SK-N-SH (cell line): ENCODE measurements around the gene CDC25B. TPM values are rescaled to one million over a fixed set of nuclear protein-coding genes. Genes with fewer than 3 reads are reported as not detected.

Experiments
- CTCF ChIA-PET: fragments of 300-600, 350-600 bp; formaldehyde crosslinking; extraction: SDS; loops from one replicate; lab custom pipeline; 2021; lab: Yijun Ruan, JAX
- POLR2A ChIA-PET: fragments of 350-600 bp; sonication (Branson Sonifier 250); formaldehyde crosslinking; extraction: SDS; loops from one replicate; lab custom pipeline; 2020; ENCODE audit warnings: antibody characterized with exemption, inconsistent platforms; lab: Yijun Ruan, JAX
- DNase-seq: peaks from one replicate; pipeline ENCODE4 v3.0.0; 2012
- H2AFZ ChIP-seq: fragments of 200-600 bp; sonication (generic); 2 replicates; pipeline ENCODE4 v1.8.1; 2016; ENCODE audit warnings: antibody characterized with exemption, mild to moderate bottlenecking, low read depth
- H3F3A ChIP-seq: fragments of 200-600 bp; sonication (generic); replicated peaks from 2 replicates; pipeline ENCODE3; 2016; ENCODE audit warnings: antibody characterized with exemption, mild to moderate bottlenecking; ENCODE audit not compliant: insufficient read depth
- H3K27ac ChIP-seq, 2 experiments: fragments of 200-500 bp in 1 of 2; fragments of 200-600 bp in 1 of 2; sonication (Bioruptor generic) in 1 of 2; sonication (generic), shearing (Covaris generic) in 1 of 2; 2 replicates each; pipeline versions ENCODE4 v1.5.1 to v1.6.1; 2014 to 2016; ENCODE audit warnings: low read depth in 2 of 2, inconsistent platforms in 1 of 2, low read length in 1 of 2, mild to moderate bottlenecking in 1 of 2, mixed read lengths in 1 of 2
- H3K27me3 ChIP-seq: fragments of 200-600 bp; sonication (generic), shearing (Covaris generic); 2 replicates; pipeline ENCODE4 v1.6.1; 2016; ENCODE audit warnings: mixed run types; ENCODE audit not compliant: insufficient read depth
- H3K36me3 ChIP-seq, 2 experiments: fragments of 200-500 bp in 1 of 2; fragments of 200-600 bp in 1 of 2; sonication (Bioruptor generic) in 1 of 2; sonication (generic) in 1 of 2; replicated peaks in 1 of 2; 2 replicates each; pipeline versions ENCODE3 to v1.5.1; 2014 to 2016; ENCODE audit warnings: low read length in 1 of 2, mild to moderate bottlenecking in 1 of 2; ENCODE audit not compliant: insufficient read depth in 2 of 2, control insufficient read depth in 1 of 2
- H3K4me1 ChIP-seq, 2 experiments: fragments of 200-500 bp in 1 of 2; fragments of 200-600 bp in 1 of 2; sonication (Bioruptor generic) in 1 of 2; sonication (generic), shearing (Covaris generic) in 1 of 2; 2 replicates each; pipeline versions ENCODE4 v1.5.1 to v1.6.1; 2014 to 2016; ENCODE audit warnings: low read depth in 1 of 2, low read length in 1 of 2, mixed run types in 1 of 2; ENCODE audit not compliant: insufficient read depth in 2 of 2, control insufficient read depth in 1 of 2
- H3K4me2 ChIP-seq: fragments of 200-600 bp; sonication (generic), shearing (Covaris generic); 2 replicates; pipeline ENCODE4 v1.6.1; 2017; ENCODE audit warnings: mixed run types
- H3K4me3 ChIP-seq, 2 experiments: fragments of 200-500 bp in 1 of 2; fragments of 200-600 bp in 1 of 2; sonication (Bioruptor generic) in 1 of 2; sonication (generic), shearing (Covaris generic) in 1 of 2; 2 replicates each; pipeline versions ENCODE4 v1.5.1 to v1.8.1; 2014 to 2016; ENCODE audit warnings: low read depth in 2 of 2, inconsistent platforms in 1 of 2, low read length in 1 of 2, mild to moderate bottlenecking in 1 of 2, mixed read lengths in 1 of 2, moderate library complexity in 1 of 2
- H3K79me2 ChIP-seq: fragments of 200-600 bp; sonication (generic); 2 replicates; pipeline ENCODE4 v1.8.1; 2017; ENCODE audit warnings: mild to moderate bottlenecking; ENCODE audit not compliant: insufficient read depth
- H3K9ac ChIP-seq: fragments of 200-600 bp; sonication (generic); 2 replicates; pipeline ENCODE4 v1.6.1; 2017; ENCODE audit warnings: mixed run types
- H3K9me2 ChIP-seq: fragments of 200-600 bp; sonication (generic); 2 replicates; pipeline ENCODE4 v1.6.1; 2017; ENCODE audit warnings: mixed run types
- H3K9me3 ChIP-seq: fragments of 200-600 bp; sonication (generic); 2 replicates; pipeline ENCODE4 v1.6.1; 2017; ENCODE audit warnings: mixed run types, mild to moderate bottlenecking, moderate library complexity
- H4K20me1 ChIP-seq: fragments of 200-600 bp; sonication (generic); 2 replicates; pipeline ENCODE4 v1.6.1; 2017; ENCODE audit warnings: mild to moderate bottlenecking, mixed run types; ENCODE audit not compliant: insufficient read depth
- EP300 ChIP-seq, 2 experiments: IDR thresholded peaks; 2 replicates each; pipeline versions ENCODE4 v1.4.0 to v1.6.1; 2012; ENCODE audit warnings: borderline replicate concordance in 1 of 2, low read depth in 1 of 2, low read length in 1 of 2
- MEF2A ChIP-seq: IDR thresholded peaks from 2 replicates; pipeline ENCODE4 v1.4.0; 2012; ENCODE audit warnings: low read depth, borderline replicate concordance
- RFX5 ChIP-seq: IDR thresholded peaks from 2 replicates; pipeline ENCODE4 v1.6.1; 2012; ENCODE audit warnings: mild to moderate bottlenecking, improper control_type of control experiment, low read length
- WGBS: methylation state at CpG from one replicate; pipeline ENCODE4 v1.1.6; 2017; ENCODE audit warnings: low lambda C conversion rate; 5-methylcytosine and 5-hydroxymethylcytosine counted together
- polyA plus RNA-seq, 3 experiments: library from polyadenylated mRNA; depleted of rRNA; stranded (reverse); fragments of >200 nt; gene quantifications; 2 replicates each; pipeline ENCODE4 v1.2.3, GENCODE V29; 2012
- TF ChIP-seq, protein P1 (sequence below): IDR thresholded peaks from 2 replicates; pipeline ENCODE4 v1.4.0; 2012; ENCODE audit warnings: low read depth
- TF ChIP-seq, protein P2 (sequence below): IDR thresholded peaks from 2 replicates; pipeline ENCODE4; 2012
- TF ChIP-seq, protein P3 (sequence below): IDR thresholded peaks from 2 replicates; pipeline ENCODE4 v1.6.1; 2012; ENCODE audit warnings: mild to moderate bottlenecking, low read depth, low read length, moderate library complexity

CDC25B gene
- polyA plus RNA-seq, 1 of the 3 experiments (the other 2 are of a cell fraction): 56.5 TPM

DNA sequence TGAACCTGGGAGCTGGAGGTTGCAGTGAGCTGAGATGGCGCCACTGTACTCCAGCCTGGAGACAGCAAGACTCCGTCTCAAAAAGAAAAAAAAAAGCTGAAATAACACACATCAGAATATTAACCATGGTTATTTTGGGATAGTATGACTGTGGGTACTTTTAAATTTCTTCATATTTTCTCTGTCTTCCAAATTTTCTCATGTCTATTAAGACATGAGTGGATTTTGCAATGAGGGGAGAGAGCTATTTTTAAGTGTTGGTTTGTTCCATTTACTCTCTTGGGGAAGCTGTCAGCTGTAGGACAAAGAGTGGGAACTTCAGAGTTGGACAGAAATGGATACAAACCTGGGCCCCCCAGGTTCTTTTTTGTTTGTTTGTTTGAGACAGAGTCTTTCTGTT, 38.8 kb upstream of the CDC25B start:
- H3K9me2 ChIP-seq: no peaks in the 10 kb centered on the region
- H3K27ac ChIP-seq: no peak overlapping the region
- no peak for DNase-seq
- 100% methylated on average over 2 of the region's 2 CpGs for WGBS
- no peak overlapping the region for H3K4me2 ChIP-seq
- TF ChIP-seq RFX5 (no peak), MEF2A (no peak)
- H3K27me3 ChIP-seq: no peaks in the 10 kb centered on the region
- no peaks in the 10 kb centered on the region for H3F3A ChIP-seq
- H3K9ac ChIP-seq: no peak overlapping the region
- POLR2A ChIA-PET: interaction anchor here (1.2 kb wide), 1 partner anchor 20 kb away, joined by 7 read pairs; no protein-coding TSS in a partner anchor
- CTCF ChIA-PET: interaction anchor here (0.6 to 13.1 kb wide), 8 partner anchors 6 to 194 kb away, joined by 3 to 151 read pairs (median 5); partner anchors contain the start of genes ADISSP and SPEF1
- H3K4me3 ChIP-seq: no peak overlapping the region
- no peaks in the 10 kb centered on the region for H3K9me3 ChIP-seq
- no peak overlapping the region for H2AFZ ChIP-seq
- peaks cover 10 to 13% of the 10 kb centered on the region in 2 experiments for H3K36me3 ChIP-seq
- no peaks in the 10 kb centered on the region; a peak in 1 of 4 replicates for H3K4me1 ChIP-seq
- no peaks in the 10 kb centered on the region for H4K20me1 ChIP-seq
- no peaks in the 10 kb centered on the region; the same call in 1 of the 2 replicates for H3K79me2 ChIP-seq

DNA sequence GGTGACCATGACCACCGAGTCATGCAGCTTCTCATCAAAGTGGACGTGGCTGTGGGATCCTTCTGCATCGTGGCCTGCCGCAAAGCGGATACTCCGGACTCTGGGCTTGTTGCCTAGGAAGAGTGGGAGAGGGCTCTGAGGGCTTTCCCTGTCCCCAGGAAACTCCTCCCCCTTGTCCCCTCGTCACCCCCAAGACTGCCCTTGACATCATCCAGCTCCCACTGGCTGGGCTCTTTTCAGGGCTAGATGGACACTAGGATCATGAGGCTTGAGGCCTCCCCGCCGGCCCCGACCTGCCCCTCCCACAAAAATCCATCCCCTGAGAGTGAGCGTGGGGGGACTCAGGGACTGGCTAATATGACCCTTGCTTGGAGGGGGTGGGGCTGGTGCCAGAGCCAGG, 37.5 kb upstream of the CDC25B start:
- H2AFZ ChIP-seq: no peak overlapping the region
- H3K27me3 ChIP-seq: no peaks in the 10 kb centered on the region
- TF ChIP-seq, protein P1, sequence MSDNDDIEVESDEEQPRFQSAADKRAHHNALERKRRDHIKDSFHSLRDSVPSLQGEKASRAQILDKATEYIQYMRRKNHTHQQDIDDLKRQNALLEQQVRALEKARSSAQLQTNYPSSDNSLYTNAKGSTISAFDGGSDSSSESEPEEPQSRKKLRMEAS: no peak
- no peak for TF ChIP-seq EP300 (IDR thresholded peaks at IDR 0.05; ENCODE audit: borderline replicate concordance in 1 of 2, low read depth in 1 of 2, low read length in 1 of 2)
- TF ChIP-seq, protein P2, sequence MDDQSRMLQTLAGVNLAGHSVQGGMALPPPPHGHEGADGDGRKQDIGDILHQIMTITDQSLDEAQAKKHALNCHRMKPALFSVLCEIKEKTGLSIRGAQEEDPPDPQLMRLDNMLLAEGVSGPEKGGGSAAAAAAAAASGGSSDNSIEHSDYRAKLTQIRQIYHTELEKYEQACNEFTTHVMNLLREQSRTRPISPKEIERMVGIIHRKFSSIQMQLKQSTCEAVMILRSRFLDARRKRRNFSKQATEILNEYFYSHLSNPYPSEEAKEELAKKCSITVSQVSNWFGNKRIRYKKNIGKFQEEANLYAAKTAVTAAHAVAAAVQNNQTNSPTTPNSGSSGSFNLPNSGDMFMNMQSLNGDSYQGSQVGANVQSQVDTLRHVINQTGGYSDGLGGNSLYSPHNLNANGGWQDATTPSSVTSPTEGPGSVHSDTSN: no peak
- TF ChIP-seq, protein P3, sequence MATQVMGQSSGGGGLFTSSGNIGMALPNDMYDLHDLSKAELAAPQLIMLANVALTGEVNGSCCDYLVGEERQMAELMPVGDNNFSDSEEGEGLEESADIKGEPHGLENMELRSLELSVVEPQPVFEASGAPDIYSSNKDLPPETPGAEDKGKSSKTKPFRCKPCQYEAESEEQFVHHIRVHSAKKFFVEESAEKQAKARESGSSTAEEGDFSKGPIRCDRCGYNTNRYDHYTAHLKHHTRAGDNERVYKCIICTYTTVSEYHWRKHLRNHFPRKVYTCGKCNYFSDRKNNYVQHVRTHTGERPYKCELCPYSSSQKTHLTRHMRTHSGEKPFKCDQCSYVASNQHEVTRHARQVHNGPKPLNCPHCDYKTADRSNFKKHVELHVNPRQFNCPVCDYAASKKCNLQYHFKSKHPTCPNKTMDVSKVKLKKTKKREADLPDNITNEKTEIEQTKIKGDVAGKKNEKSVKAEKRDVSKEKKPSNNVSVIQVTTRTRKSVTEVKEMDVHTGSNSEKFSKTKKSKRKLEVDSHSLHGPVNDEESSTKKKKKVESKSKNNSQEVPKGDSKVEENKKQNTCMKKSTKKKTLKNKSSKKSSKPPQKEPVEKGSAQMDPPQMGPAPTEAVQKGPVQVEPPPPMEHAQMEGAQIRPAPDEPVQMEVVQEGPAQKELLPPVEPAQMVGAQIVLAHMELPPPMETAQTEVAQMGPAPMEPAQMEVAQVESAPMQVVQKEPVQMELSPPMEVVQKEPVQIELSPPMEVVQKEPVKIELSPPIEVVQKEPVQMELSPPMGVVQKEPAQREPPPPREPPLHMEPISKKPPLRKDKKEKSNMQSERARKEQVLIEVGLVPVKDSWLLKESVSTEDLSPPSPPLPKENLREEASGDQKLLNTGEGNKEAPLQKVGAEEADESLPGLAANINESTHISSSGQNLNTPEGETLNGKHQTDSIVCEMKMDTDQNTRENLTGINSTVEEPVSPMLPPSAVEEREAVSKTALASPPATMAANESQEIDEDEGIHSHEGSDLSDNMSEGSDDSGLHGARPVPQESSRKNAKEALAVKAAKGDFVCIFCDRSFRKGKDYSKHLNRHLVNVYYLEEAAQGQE: no peak
- no peaks in the 10 kb centered on the region; the same call in 1 of the 2 replicates for H3K79me2 ChIP-seq
- no peaks in the 10 kb centered on the region for H3K9me3 ChIP-seq
- POLR2A ChIA-PET: no interaction called here
- H3K9me2 ChIP-seq: no peaks in the 10 kb centered on the region
- H4K20me1 ChIP-seq: no peaks in the 10 kb centered on the region
- 100% methylated on average over 3 of the region's 11 CpGs for WGBS
- no peaks in the 10 kb centered on the region for H3F3A ChIP-seq
- H3K36me3 ChIP-seq: peaks cover 10 to 13% of the 10 kb centered on the region in 2 experiments
- no peaks in the 10 kb centered on the region for H3K4me1 ChIP-seq
- no peak for DNase-seq
- H3K27ac ChIP-seq: no peak overlapping the region
- CTCF ChIA-PET: interaction anchor here (1.4 to 13.1 kb wide), 5 partner anchors 7 to 195 kb away, joined by 3 to 151 read pairs (median 13); partner anchors contain the start of genes ADISSP and SPEF1
- H3K9ac ChIP-seq: no peak overlapping the region
- no peak overlapping the region for H3K4me2 ChIP-seq
- H3K4me3 ChIP-seq: no peak overlapping the region
